Measurements from ENCODE around the gene NDRG3. TPM values are rescaled to one million over a fixed set of nuclear protein-coding genes. Genes with fewer than 3 reads are reported as not detected.
A peak's percentile ranks its signal among the peaks of the same experiment; 100 is the strongest.

NDRG3 gene
- 49.7 and 50.3 TPM in 2 replicates for total RNA-seq (2014; rRNA removed; shearing (Covaris generic))

DNA sequence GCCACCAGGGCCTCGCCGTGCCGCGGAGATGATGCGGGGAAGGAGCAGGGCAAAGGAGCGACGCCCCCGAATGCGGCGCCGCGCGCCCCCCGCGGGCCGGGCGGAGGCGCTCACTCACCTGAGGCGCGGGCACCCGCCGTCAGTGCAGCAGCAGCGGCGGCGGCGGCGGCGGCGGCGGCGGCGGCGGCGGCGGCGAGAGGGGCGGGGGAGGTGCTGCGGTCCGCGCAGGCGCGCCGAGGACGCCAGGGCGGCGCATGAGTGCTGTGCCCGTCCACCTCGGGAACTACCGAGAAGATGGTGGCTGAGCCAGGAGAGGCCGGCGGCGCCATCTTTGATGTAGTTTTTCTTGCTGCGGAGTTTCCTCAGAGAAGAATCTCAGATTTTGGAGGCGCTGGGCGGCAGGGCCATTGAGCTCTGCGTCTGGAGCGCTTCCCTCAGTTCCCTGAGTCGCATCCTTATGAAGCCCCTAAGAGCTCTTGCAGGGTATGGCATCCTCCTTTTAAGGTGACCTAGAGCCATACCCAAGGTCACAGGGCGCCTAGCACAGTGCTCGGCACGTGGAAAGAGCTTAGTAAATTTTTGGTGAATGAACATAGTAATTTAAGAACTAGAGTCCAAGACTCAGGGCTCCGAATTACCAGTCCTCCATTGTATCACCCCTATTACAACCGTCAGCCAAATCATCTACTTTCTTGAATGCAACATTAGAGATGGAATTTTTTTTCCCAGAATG, at the start of gene NDRG3:
Gene NDRG3 (minus strand): TSS at position 164 of the 733 bp plus-strand sequence. CDS start 24,355 bp downstream, outside the sequence.
- DNase-seq (ENCODE audit: low read depth), result peak; percentile 95

GRCh38 chr20:36794116-36794474, 48.2 kb upstream of the NDRG3 start:
- DNase-seq (ENCODE audit: low read depth), result no peak

- no peak for DNase-seq (ENCODE audit: low read depth)
Measured at GRCh38 chr20:36793294-36794115, 47.6 kb upstream of the NDRG3 start.

GRCh38 chr20:36792422-36792821, 46.5 kb upstream of the NDRG3 start:
- peak; percentile 89 for DNase-seq (ENCODE audit: low read depth)

- no peak for DNase-seq (ENCODE audit: low read depth)
Measured at GRCh38 chr20:36791862-36792261, 46.0 kb upstream of the NDRG3 start.

DNA sequence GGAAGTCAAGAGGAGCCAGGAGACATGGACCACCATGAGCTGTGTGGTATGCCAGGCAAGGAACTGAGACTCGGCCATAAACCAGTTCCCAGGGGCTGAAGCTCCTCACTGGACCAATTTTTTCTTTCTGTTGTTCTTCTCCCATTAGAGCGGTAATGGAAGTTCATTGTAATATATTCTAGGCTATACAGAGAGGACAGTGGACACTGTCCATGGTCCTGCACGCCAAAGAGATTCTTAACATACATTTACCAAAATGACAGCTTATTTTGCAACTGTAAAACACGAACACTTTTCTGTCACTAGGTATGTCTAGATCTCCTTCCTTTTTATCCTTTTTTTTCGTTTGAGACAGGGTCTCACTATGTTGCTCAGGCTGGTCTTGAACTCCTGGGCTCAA, 40.8 kb upstream of the NDRG3 start:
- no peak for DNase-seq (ENCODE audit: low read depth)

DNA sequence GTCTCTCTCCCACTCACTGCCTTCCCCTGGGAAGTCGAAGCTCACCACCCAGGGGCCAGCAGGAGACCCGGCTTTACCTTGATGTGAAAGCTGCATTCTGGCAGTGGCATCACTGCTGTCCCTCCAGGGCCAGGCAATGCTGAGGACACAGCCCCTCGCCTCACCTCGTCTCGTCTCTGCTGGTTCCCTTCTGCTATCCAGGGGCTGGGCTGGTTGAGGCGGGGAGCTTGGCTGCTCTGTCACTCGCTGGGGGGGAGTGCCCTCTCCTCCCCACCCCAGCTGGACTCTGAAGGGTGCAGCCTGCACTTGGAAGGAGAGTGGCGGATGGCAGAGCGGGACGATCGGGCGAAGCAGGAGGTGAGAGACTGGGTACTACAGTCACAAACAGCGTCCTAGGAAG, 40.4 kb upstream of the NDRG3 start:
- DNase-seq (ENCODE audit: low read depth), result no peak

- no peak for DNase-seq (ENCODE audit: low read depth)
Measured at GRCh38 chr20:36785308-36785707, 39.4 kb upstream of the NDRG3 start.

GRCh38 chr20:36784900-36785299, 39.0 kb upstream of the NDRG3 start:
- DNase-seq (ENCODE audit: low read depth), result no peak

DNA sequence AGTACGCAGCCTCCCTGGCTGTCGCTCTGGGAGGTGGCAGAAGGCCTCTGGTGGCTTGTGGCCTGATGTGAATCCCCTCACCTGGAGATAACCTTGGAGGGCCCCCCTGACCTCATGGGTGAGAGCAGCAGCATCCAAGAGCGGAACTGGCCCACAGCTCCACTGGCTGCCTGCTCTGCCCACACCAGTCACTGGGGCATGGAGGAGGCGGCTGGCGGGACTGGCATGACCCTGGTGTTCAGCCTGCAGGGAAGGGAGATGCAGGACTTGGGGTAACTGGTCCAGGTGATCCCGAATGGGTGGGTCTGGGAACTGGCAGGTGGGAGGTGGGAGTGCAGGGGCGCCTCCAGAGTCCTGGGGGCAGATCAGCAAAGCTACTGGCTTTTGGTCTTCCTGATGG, 38.2 kb upstream of the NDRG3 start:
- DNase-seq (ENCODE audit: low read depth), result no peak

GRCh38 chr20:36779656-36780025, 33.8 kb upstream of the NDRG3 start:
- peak; percentile 19 for DNase-seq (ENCODE audit: low read depth)

GRCh38 chr20:36778831-36779655, 33.2 kb upstream of the NDRG3 start:
- DNase-seq (ENCODE audit: low read depth), result no peak

GRCh38 chr20:36777576-36777975, 31.7 kb upstream of the NDRG3 start:
- DNase-seq (ENCODE audit: low read depth), result no peak

GRCh38 chr20:36777167-36777566, 31.3 kb upstream of the NDRG3 start:
- no peak for DNase-seq (ENCODE audit: low read depth)

DNA sequence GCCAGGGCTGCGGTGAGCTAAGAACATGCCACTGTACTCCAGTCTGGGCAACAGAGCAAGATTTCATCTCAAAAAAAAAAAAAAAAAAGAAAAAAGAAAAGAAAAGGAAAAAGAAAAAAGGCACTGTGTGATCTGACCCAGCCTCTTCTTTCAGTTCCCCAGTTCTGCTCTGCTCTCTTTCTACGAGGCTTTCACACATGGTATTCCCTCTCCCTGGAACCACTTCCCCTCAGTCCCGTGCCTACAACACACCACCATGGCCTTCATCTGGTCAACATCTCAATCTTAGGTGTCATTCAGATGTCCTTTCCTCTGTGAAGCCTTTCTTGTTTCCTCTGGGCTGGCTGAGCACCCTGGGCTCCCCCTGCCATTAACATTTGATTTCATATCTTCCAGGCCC, 29.9 kb upstream of the NDRG3 start:
- DNase-seq (ENCODE audit: low read depth), result no peak

DNA sequence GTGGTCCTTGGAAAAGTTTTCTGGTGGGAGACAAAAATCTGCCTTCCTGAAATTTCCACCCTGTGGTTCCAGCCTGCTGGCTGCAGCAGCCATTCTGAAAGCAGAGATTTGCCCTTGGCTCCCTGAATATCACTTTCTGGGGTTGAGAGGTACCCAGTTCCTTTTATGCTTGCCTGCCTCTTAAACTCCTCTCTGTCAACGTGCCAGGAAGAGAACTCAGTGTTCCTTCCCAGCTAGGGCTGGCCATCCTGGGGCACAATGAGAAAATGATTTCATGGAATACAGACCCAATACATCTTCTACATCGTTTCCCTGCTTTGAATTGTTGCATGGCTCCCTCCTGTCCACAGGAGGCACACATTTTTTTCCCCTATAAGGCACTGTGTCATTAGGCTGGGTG, 29.3 kb upstream of the NDRG3 start:
- peak; percentile 37 for DNase-seq (ENCODE audit: low read depth)

- DNase-seq (ENCODE audit: low read depth), result peak; percentile 98
Measured at GRCh38 chr20:36773597-36774390, 27.9 kb upstream of the NDRG3 start, which contains the start of gene DSN1. DSN1 (minus strand) TSS chr20:36773763; CDS start chr20:36771458, 2,305 bp downstream.

GRCh38 chr20:36773107-36773596, 27.3 kb upstream of the NDRG3 start:
- DNase-seq (ENCODE audit: low read depth), result peak; percentile 20

GRCh38 chr20:36770680-36771079, 24.8 kb upstream of the NDRG3 start:
- DNase-seq (ENCODE audit: low read depth), result no peak

- peak; percentile 67 for DNase-seq (ENCODE audit: low read depth)
Measured at GRCh38 chr20:36768768-36769430, 23.0 kb upstream of the NDRG3 start.

GRCh38 chr20:36761125-36761524, 15.2 kb upstream of the NDRG3 start:
- DNase-seq (ENCODE audit: low read depth), result no peak

Measured in M059J (cell line).